ENCODE data around the gene TAF5L. TPM values are rescaled to one million over a fixed set of nuclear protein-coding genes. Genes with fewer than 3 reads are reported as not detected.

TAF5L gene
- polyA plus RNA-seq, 1 donor (not counting 4 experiments of a cell fraction or from before 2014, with no cell fraction given) = 23.7 TPM

GRCh38 chr1:229617351-229618100 is 8.4 kb downstream of the TAF5L start:
- Histone ChIP-seq H3K27me3 (ENCODE audit: control insufficient read depth, extremely low read depth, insufficient read depth, low read length) (no peaks in the 10 kb centered on the region), H3K4me1 (ENCODE audit: control insufficient read depth, extremely low read depth, insufficient read depth, low read length) (peaks cover 7% of the 10 kb centered on the region), H4K20me1 (ENCODE audit: control insufficient read depth, extremely low read depth, insufficient read depth, low read length) (peaks cover 10% of the 10 kb centered on the region), H3K9me1 (ENCODE audit: control insufficient read depth, extremely low read depth, insufficient read depth, low read length) (no peaks in the 10 kb centered on the region), H2AFZ (ENCODE audit: control insufficient read depth, low read length) (no peak overlapping the region), H3K36me3 (ENCODE audit: control insufficient read depth in 2 of 2, extremely low read depth in 1 of 2, insufficient read depth in 2 of 2, low read length in 2 of 2) (peaks cover 2 to 11% of the 10 kb centered on the region in 2 experiments), H3K27ac (ENCODE audit: control insufficient read depth, insufficient read depth, low read length) (no peak overlapping the region), H3K4me3 (ENCODE audit: control insufficient read depth in 2 of 3, extremely low read depth in 1 of 3, insufficient read depth in 2 of 3, low read depth in 1 of 3, low read length in 3 of 3) (no peak overlapping the region), H3K9me3 (ENCODE audit: control insufficient read depth, low read depth, low read length) (no peaks in the 10 kb centered on the region), H3K9ac (ENCODE audit: control insufficient read depth, extremely low read depth, insufficient read depth, low read length) (no peak overlapping the region), H3K79me2 (ENCODE audit: control insufficient read depth, insufficient read depth, low read length) (peaks cover 79% of the 10 kb centered on the region), H3K4me2 (ENCODE audit: control insufficient read depth, extremely low read depth, insufficient read depth, low read depth, low read length) (no peak overlapping the region)
- FAIRE-seq (no peak), DNase-seq (ENCODE audit: low read depth, low spot score) (no peak)
- dilution Hi-C loops (cut with MboI; ENCODE audit: extremely low pct_ligation_motif_present, low sequenced_read_pairs) = no loop called here
- no peak for TF ChIP-seq CTCF (optimal IDR thresholded peaks at IDR 0.05 in 1 of 3, IDR thresholded peaks at IDR 0.05 in 1 of 3, conservative IDR thresholded peaks at IDR 0.05 in 1 of 3; ENCODE audit: extremely low read depth in 1 of 3, insufficient read depth in 2 of 3, low read length in 3 of 3)
- TF ChIP-seq EZH2 (IDR thresholded peaks at IDR 0.05; ENCODE audit: low read length) = no peak

- H3K4me2 ChIP-seq (ENCODE audit: control insufficient read depth, extremely low read depth, insufficient read depth, low read depth, low read length) = no peak overlapping the region
- TF ChIP-seq EZH2 (IDR thresholded peaks at IDR 0.05; ENCODE audit: low read length) (no peak), CTCF (optimal IDR thresholded peaks at IDR 0.05 in 1 of 3, IDR thresholded peaks at IDR 0.05 in 1 of 3, conservative IDR thresholded peaks at IDR 0.05 in 1 of 3; ENCODE audit: extremely low read depth in 1 of 3, insufficient read depth in 2 of 3, low read length in 3 of 3) (no peak)
- no peaks in the 10 kb centered on the region for H3K27me3 ChIP-seq (ENCODE audit: control insufficient read depth, extremely low read depth, insufficient read depth, low read length)
- no peak overlapping the region for H3K27ac ChIP-seq (ENCODE audit: control insufficient read depth, insufficient read depth, low read length)
- no peak for FAIRE-seq
- H3K9me3 ChIP-seq (ENCODE audit: control insufficient read depth, low read depth, low read length) = no peaks in the 10 kb centered on the region
- H3K9ac ChIP-seq (ENCODE audit: control insufficient read depth, extremely low read depth, insufficient read depth, low read length) = no peak overlapping the region
- no peak overlapping the region for H2AFZ ChIP-seq (ENCODE audit: control insufficient read depth, low read length)
- H3K4me3 ChIP-seq (ENCODE audit: control insufficient read depth in 2 of 3, extremely low read depth in 1 of 3, insufficient read depth in 2 of 3, low read depth in 1 of 3, low read length in 3 of 3) = no peak overlapping the region
- no peaks in the 10 kb centered on the region for H3K9me1 ChIP-seq (ENCODE audit: control insufficient read depth, extremely low read depth, insufficient read depth, low read length)
- no peak for DNase-seq (ENCODE audit: low read depth, low spot score)
- peaks cover 52% of the 10 kb centered on the region for H3K79me2 ChIP-seq (ENCODE audit: control insufficient read depth, insufficient read depth, low read length)
- H3K36me3 ChIP-seq (ENCODE audit: control insufficient read depth in 2 of 2, extremely low read depth in 1 of 2, insufficient read depth in 2 of 2, low read length in 2 of 2) = peaks cover 10 to 28% of the 10 kb centered on the region in 2 experiments
- peaks cover 6% of the 10 kb centered on the region for H4K20me1 ChIP-seq (ENCODE audit: control insufficient read depth, extremely low read depth, insufficient read depth, low read length)
- H3K4me1 ChIP-seq (ENCODE audit: control insufficient read depth, extremely low read depth, insufficient read depth, low read length) = no peaks in the 10 kb centered on the region
- dilution Hi-C loops (cut with MboI; ENCODE audit: extremely low pct_ligation_motif_present, low sequenced_read_pairs) = no loop called here
Observed at GRCh38 chr1:229614701-229615100, 11.2 kb downstream of the TAF5L start.

All from keratinocyte (primary cell).